ENCODE measurements around the gene NEDD9. TPM values are rescaled to one million over a fixed set of nuclear protein-coding genes. Genes with fewer than 3 reads are reported as not detected.

Gene NEDD9, protein sequence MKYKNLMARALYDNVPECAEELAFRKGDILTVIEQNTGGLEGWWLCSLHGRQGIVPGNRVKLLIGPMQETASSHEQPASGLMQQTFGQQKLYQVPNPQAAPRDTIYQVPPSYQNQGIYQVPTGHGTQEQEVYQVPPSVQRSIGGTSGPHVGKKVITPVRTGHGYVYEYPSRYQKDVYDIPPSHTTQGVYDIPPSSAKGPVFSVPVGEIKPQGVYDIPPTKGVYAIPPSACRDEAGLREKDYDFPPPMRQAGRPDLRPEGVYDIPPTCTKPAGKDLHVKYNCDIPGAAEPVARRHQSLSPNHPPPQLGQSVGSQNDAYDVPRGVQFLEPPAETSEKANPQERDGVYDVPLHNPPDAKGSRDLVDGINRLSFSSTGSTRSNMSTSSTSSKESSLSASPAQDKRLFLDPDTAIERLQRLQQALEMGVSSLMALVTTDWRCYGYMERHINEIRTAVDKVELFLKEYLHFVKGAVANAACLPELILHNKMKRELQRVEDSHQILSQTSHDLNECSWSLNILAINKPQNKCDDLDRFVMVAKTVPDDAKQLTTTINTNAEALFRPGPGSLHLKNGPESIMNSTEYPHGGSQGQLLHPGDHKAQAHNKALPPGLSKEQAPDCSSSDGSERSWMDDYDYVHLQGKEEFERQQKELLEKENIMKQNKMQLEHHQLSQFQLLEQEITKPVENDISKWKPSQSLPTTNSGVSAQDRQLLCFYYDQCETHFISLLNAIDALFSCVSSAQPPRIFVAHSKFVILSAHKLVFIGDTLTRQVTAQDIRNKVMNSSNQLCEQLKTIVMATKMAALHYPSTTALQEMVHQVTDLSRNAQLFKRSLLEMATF
- 0.16 and 0.17 TPM in 2 replicates for total RNA-seq

GRCh38 chr6:11232193-11232769 is at the start of gene NEDD9:
Gene NEDD9 (minus strand): TSS chr6:11232668. CDS start chr6:11232515, 153 bp downstream.

Other genes with a start within 250 kb of the NEDD9 start
- not detected in 2 replicates for gene ELOVL2, start 188.4 kb downstream of the NEDD9 start, total RNA-seq
- 3.2 and 3.5 TPM in 2 replicates for gene SMIM13, start 138.8 kb downstream of the NEDD9 start, total RNA-seq
- not detected in 2 replicates for gene ERVFRD-1, start 120.9 kb downstream of the NEDD9 start, total RNA-seq

Data from bronchial smooth muscle cell (primary cell).